Gastroesophageal sphincter (tissue), 3 donors: ENCODE measurements around the gene CDYL.

Source experiments
- POLR2A ChIP-seq, 2 donors: fragments of 450-650 bp; IDR thresholded peaks; one replicate each; pipeline ENCODE4 v1.6.1; 2017; ENCODE audit warnings: antibody characterized with exemption in 2 of 2, mild to moderate bottlenecking in 2 of 2, moderate library complexity in 1 of 2
- POLR2AphosphoS5 ChIP-seq: sonication (generic); formaldehyde crosslinking; IDR thresholded peaks from one replicate; pipeline ENCODE4 v1.6.1; 2017; ENCODE audit warnings: antibody characterized with exemption
- TF ChIP-seq, protein P1 (sequence below), 4 experiments: fragments of 200-600 bp in 2 of 4; fragments of 450-650 bp in 2 of 4; sonication (generic) in 1 of 4; IDR thresholded peaks; one replicate each; pipeline ENCODE4 v1.5.1; 2017 to 2019; ENCODE audit warnings: antibody characterized with exemption in 4 of 4, mild to moderate bottlenecking in 2 of 4, moderate library complexity in 2 of 4

DNA sequence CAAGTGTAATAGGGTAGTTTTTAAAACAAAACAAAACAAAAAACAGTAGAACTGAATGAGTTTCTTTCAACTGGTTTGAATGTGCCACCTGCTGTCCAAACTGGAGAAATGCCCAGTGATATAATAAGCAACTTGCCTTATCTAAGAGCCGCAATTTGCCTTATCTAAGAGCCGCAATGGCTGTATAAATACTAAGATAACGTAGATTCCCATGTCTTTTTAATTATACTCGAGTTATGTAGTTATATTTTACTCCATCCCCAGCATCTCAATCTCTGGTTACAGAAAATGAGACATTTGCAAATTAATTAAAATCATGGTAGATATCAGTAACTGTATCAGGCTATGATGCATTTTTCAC, 160.5 kb downstream of the CDYL start:
- TF ChIP-seq POLR2AphosphoS5 (no peak), POLR2A (IDR thresholded peaks at IDR 0.05) (no peak)
- TF ChIP-seq, protein P1, sequence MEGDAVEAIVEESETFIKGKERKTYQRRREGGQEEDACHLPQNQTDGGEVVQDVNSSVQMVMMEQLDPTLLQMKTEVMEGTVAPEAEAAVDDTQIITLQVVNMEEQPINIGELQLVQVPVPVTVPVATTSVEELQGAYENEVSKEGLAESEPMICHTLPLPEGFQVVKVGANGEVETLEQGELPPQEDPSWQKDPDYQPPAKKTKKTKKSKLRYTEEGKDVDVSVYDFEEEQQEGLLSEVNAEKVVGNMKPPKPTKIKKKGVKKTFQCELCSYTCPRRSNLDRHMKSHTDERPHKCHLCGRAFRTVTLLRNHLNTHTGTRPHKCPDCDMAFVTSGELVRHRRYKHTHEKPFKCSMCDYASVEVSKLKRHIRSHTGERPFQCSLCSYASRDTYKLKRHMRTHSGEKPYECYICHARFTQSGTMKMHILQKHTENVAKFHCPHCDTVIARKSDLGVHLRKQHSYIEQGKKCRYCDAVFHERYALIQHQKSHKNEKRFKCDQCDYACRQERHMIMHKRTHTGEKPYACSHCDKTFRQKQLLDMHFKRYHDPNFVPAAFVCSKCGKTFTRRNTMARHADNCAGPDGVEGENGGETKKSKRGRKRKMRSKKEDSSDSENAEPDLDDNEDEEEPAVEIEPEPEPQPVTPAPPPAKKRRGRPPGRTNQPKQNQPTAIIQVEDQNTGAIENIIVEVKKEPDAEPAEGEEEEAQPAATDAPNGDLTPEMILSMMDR (IDR thresholded peaks at IDR 0.05), result peak in 3 of 4 experiments; percentile 58 to 65 (median 59)
